ENCODE results near the gene WWOX. TPM values are rescaled to one million over a fixed set of nuclear protein-coding genes. Genes with fewer than 3 reads are reported as not detected.

WWOX gene
- total RNA-seq, 1 experiment from 2014 or later = 79.9 TPM

DNA sequence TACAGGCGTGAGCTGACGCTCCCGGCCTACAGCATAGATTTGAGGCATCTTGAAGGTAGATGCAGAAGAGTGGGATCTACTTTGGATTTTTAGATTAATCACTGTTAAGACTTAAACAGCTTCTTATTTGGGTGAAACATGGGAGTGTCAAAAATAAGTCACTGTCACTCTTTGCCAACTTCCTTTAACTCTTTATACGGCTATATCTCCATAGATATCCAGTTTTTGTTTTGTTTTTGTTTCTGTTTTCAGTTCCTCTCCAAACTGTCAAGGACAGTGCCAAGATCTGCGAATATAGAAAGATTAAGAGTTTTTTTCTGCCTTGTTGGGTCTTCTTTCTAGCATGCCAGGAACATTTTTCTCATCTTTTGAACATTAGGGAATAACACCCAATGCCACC is 706.1 kb downstream of the WWOX start:
- no peaks in the 10 kb centered on the region for H3K27me3 ChIP-seq (replicated peaks; ENCODE audit: insufficient read depth, low read depth, low read length, poor library complexity)
- intact Hi-C loops (cut with micrococcal nuclease; ENCODE audit: unreplicated experiment) = no loop called here
- no peaks in the 10 kb centered on the region for H3K36me3 ChIP-seq (ENCODE audit: insufficient read depth, low read length, poor library complexity, severe bottlenecking)
- ChIA-PET CTCF (no interaction called here), POLR2A (ENCODE audit: low non-redundant PET) (no interaction called here)
- no peaks in the 10 kb centered on the region for H3K4me1 ChIP-seq (ENCODE audit: insufficient read depth, low read length, poor library complexity, severe bottlenecking)
- H3K9me3 ChIP-seq (ENCODE audit: low read depth, low read length, poor library complexity, severe bottlenecking) = no peaks in the 10 kb centered on the region
- H3K4me3 ChIP-seq (ENCODE audit: low read depth, low read length, poor library complexity, severe bottlenecking) = no peak overlapping the region
- no TSS peak for BruUV-seq (replicated peaks)
- no peak overlapping the region for H3K27ac ChIP-seq (ENCODE audit: low read depth, low read length, poor library complexity, severe bottlenecking)
- TF ChIP-seq EZH2 (IDR thresholded peaks at IDR 0.05; ENCODE audit: borderline replicate concordance, low read depth, low read length, poor library complexity, severe bottlenecking) = no peak
- TF ChIP-seq, protein P1, sequence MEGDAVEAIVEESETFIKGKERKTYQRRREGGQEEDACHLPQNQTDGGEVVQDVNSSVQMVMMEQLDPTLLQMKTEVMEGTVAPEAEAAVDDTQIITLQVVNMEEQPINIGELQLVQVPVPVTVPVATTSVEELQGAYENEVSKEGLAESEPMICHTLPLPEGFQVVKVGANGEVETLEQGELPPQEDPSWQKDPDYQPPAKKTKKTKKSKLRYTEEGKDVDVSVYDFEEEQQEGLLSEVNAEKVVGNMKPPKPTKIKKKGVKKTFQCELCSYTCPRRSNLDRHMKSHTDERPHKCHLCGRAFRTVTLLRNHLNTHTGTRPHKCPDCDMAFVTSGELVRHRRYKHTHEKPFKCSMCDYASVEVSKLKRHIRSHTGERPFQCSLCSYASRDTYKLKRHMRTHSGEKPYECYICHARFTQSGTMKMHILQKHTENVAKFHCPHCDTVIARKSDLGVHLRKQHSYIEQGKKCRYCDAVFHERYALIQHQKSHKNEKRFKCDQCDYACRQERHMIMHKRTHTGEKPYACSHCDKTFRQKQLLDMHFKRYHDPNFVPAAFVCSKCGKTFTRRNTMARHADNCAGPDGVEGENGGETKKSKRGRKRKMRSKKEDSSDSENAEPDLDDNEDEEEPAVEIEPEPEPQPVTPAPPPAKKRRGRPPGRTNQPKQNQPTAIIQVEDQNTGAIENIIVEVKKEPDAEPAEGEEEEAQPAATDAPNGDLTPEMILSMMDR (conservative IDR thresholded peaks at IDR 0.05; ENCODE audit: low read depth, low read length) = no peak
- no peak for DNase-seq (ENCODE audit: low spot score)

DNA sequence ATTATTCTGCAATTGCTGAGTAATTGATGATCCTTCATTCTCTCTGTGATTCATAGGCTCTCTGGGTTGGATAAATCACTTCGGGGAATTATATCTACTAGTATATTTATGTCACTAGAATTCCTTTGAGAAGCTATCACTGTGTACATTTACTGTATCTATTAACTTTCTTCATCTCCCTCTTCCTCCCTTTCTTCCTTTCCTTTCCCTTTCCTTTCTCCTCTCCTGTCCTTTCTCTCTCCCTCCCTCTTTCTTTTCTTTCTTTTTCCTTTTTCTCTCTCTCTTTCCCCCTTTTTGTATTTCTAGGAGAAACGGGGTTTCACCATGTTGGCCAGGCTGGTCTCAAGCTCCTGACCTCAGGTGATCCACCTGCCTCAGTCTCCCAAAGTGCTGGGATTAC is 711.8 kb downstream of the WWOX start:
- intact Hi-C loops (cut with micrococcal nuclease; ENCODE audit: unreplicated experiment) = no loop called here
- Histone ChIP-seq H3K36me3 (ENCODE audit: insufficient read depth, low read length, poor library complexity, severe bottlenecking) (no peaks in the 10 kb centered on the region), H3K27ac (ENCODE audit: low read depth, low read length, poor library complexity, severe bottlenecking) (no peak overlapping the region), H3K4me3 (ENCODE audit: low read depth, low read length, poor library complexity, severe bottlenecking) (no peak overlapping the region), H3K9me3 (ENCODE audit: low read depth, low read length, poor library complexity, severe bottlenecking) (peaks cover 3% of the 10 kb centered on the region), H3K27me3 (replicated peaks; ENCODE audit: insufficient read depth, low read depth, low read length, poor library complexity) (no peaks in the 10 kb centered on the region), H3K4me1 (ENCODE audit: insufficient read depth, low read length, poor library complexity, severe bottlenecking) (no peaks in the 10 kb centered on the region)
- ChIA-PET CTCF (no interaction called here), POLR2A (ENCODE audit: low non-redundant PET) (no interaction called here)
- TF ChIP-seq, protein P1 (conservative IDR thresholded peaks at IDR 0.05; ENCODE audit: low read depth, low read length) = no peak
- TF ChIP-seq EZH2 (IDR thresholded peaks at IDR 0.05; ENCODE audit: borderline replicate concordance, low read depth, low read length, poor library complexity, severe bottlenecking) = no peak
- no peak for DNase-seq (ENCODE audit: low spot score)
- no TSS peak for BruUV-seq (replicated peaks)

DNA sequence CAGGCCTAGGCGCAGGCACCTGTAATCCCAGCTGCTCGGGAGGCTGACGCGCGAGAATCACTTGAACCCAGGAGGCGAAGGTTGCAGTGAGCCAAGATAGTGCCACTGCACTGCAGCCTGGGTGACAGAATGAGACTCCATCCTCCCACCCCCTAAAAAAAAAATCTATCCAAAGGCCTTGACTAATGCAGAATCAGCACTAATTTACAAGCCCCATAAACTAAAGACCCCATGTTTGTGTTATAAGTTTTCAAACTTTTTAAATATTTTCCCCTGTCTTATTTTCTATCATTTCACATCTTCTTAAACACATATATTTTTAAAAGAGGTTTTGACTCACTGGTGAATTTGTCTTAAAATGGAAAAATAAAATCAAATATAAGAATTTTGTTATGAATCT is 713.1 kb downstream of the WWOX start:
- BruUV-seq (replicated peaks) = no TSS peak
- intact Hi-C loops (cut with micrococcal nuclease; ENCODE audit: unreplicated experiment) = no loop called here
- Histone ChIP-seq H3K27me3 (replicated peaks; ENCODE audit: insufficient read depth, low read depth, low read length, poor library complexity) (no peaks in the 10 kb centered on the region), H3K4me3 (ENCODE audit: low read depth, low read length, poor library complexity, severe bottlenecking) (no peak overlapping the region), H3K36me3 (ENCODE audit: insufficient read depth, low read length, poor library complexity, severe bottlenecking) (no peaks in the 10 kb centered on the region), H3K4me1 (ENCODE audit: insufficient read depth, low read length, poor library complexity, severe bottlenecking) (no peaks in the 10 kb centered on the region), H3K27ac (ENCODE audit: low read depth, low read length, poor library complexity, severe bottlenecking) (no peak overlapping the region), H3K9me3 (ENCODE audit: low read depth, low read length, poor library complexity, severe bottlenecking) (peaks cover 3% of the 10 kb centered on the region)
- ChIA-PET CTCF (no interaction called here), POLR2A (ENCODE audit: low non-redundant PET) (no interaction called here)
- TF ChIP-seq EZH2 (IDR thresholded peaks at IDR 0.05; ENCODE audit: borderline replicate concordance, low read depth, low read length, poor library complexity, severe bottlenecking) = no peak
- TF ChIP-seq, protein P1 (conservative IDR thresholded peaks at IDR 0.05; ENCODE audit: low read depth, low read length) = no peak
- no peak for DNase-seq (ENCODE audit: low spot score)

Measured in A673 (cell line).